Mesendoderm (in vitro differentiated cells): ENCODE results near the gene WFDC10B.
"Not testable (repeated sequence)": the region's sequence is repeated elsewhere in the genome, so short reads cannot be mapped to it uniquely, and the experiment has no call there.

Experiments
- DNase-seq: peaks from one replicate; pipeline ENCODE4 v3.0.0; 2013
- H2AK5ac ChIP-seq: 2 replicates; pipeline ENCODE4 v1.6.1; 2013; ENCODE audit warnings: low read length, inconsistent platforms
- H2BK120ac ChIP-seq: 2 replicates; pipeline ENCODE4 v1.6.1; 2013; ENCODE audit warnings: low read depth, mild to moderate bottlenecking, low read length, moderate library complexity, mixed read lengths
- H2BK15ac ChIP-seq: replicated peaks from 2 replicates; pipeline ENCODE4 v1.6.1; 2013; ENCODE audit warnings: low read depth, mild to moderate bottlenecking, moderate library complexity
- H2BK5ac ChIP-seq: 2 replicates; pipeline ENCODE4 v1.6.1; 2013; ENCODE audit warnings: low read length, inconsistent platforms
- H3K18ac ChIP-seq: 2 replicates; pipeline ENCODE4 v1.6.1; 2013; ENCODE audit warnings: mild to moderate bottlenecking, low read length, mixed read lengths
- H3K23ac ChIP-seq: one replicate; pipeline ENCODE4 v1.6.1; 2013; ENCODE audit warnings: low read length
- H3K27ac ChIP-seq: 2 replicates; pipeline ENCODE4 v1.5.1; 2013; ENCODE audit warnings: low read depth, mild to moderate bottlenecking, inconsistent platforms, low read length, moderate library complexity
- H3K27me3 ChIP-seq: 2 replicates; pipeline ENCODE4 v1.6.1; 2013; ENCODE audit warnings: low read length, control low read depth, mild to moderate bottlenecking, inconsistent platforms; ENCODE audit not compliant: insufficient read depth, poor library complexity
- H3K36me3 ChIP-seq: 2 replicates; pipeline ENCODE4 v1.6.1; 2013; ENCODE audit warnings: low read length, inconsistent platforms; ENCODE audit not compliant: control insufficient read depth, insufficient read depth
- H3K4ac ChIP-seq: one replicate; pipeline ENCODE4 v1.6.1; 2013; ENCODE audit warnings: low read depth, mild to moderate bottlenecking, low read length, moderate library complexity
- H3K4me1 ChIP-seq: 2 replicates; pipeline ENCODE4 v1.6.1; 2013; ENCODE audit warnings: low read depth, low read length, inconsistent platforms; ENCODE audit not compliant: control insufficient read depth
- H3K4me2 ChIP-seq: 2 replicates; pipeline ENCODE4 v1.6.1; 2013; ENCODE audit warnings: low read length
- H3K4me3 ChIP-seq: 2 replicates; pipeline ENCODE4 v1.5.1; 2013; ENCODE audit warnings: mild to moderate bottlenecking, low read length
- H3K56ac ChIP-seq: one replicate; pipeline ENCODE4 v1.6.1; 2013; ENCODE audit warnings: low read length
- H3K79me1 ChIP-seq: 2 replicates; pipeline ENCODE4 v1.6.1; 2013; ENCODE audit warnings: low read length, inconsistent platforms
- H3K79me2 ChIP-seq: 2 replicates; pipeline ENCODE4 v1.6.1; 2013; ENCODE audit warnings: mild to moderate bottlenecking, low read length; ENCODE audit not compliant: control insufficient read depth, insufficient read depth
- H3K9ac ChIP-seq: 2 replicates; pipeline ENCODE4 v1.6.1; 2013; ENCODE audit warnings: low read length, inconsistent platforms
- H4K5ac ChIP-seq: one replicate; pipeline ENCODE4 v1.6.1; 2013; ENCODE audit warnings: low read length
- H4K8ac ChIP-seq: one replicate; pipeline ENCODE4 v1.6.1; 2013; ENCODE audit warnings: low read depth, mild to moderate bottlenecking, control low read depth, low read length, moderate library complexity
- WGBS: extraction: QIAGEN DNeasy Blood & Tissue Kit; methylation state at CpG from one replicate; pipeline ENCODE4 v1.1.7; 2013; ENCODE audit warnings: low lambda C conversion rate, missing lambda C conversion rate; ENCODE audit not compliant: insufficient coverage; ENCODE audit errors: extremely low coverage; 5-methylcytosine and 5-hydroxymethylcytosine counted together

WFDC10B gene

GRCh38 chr20:45672765-45673164, 32.1 kb downstream of the WFDC10B start:
- no peak overlapping the region for H2BK120ac ChIP-seq
- no peak overlapping the region for H3K56ac ChIP-seq
- no peak overlapping the region for H2BK5ac ChIP-seq
- no peak overlapping the region for H2BK15ac ChIP-seq
- H3K27me3 ChIP-seq, result no peaks in the 10 kb centered on the region
- no peaks in the 10 kb centered on the region for H3K36me3 ChIP-seq
- no peak overlapping the region for H2AK5ac ChIP-seq
- no peak overlapping the region for H3K23ac ChIP-seq
- no peaks in the 10 kb centered on the region for H3K79me1 ChIP-seq
- H3K79me2 ChIP-seq, result no peaks in the 10 kb centered on the region
- DNase-seq, result no peak
- H3K27ac ChIP-seq, result no peak overlapping the region
- no peak overlapping the region for H3K4me2 ChIP-seq
- H3K9ac ChIP-seq, result no peak overlapping the region
- no peak overlapping the region for H3K4me3 ChIP-seq
- no peak overlapping the region for H3K18ac ChIP-seq
- H3K4ac ChIP-seq, result no peak overlapping the region
- H4K5ac ChIP-seq, result no peak overlapping the region
- no peak overlapping the region for H4K8ac ChIP-seq
- no peaks in the 10 kb centered on the region for H3K4me1 ChIP-seq

DNA sequence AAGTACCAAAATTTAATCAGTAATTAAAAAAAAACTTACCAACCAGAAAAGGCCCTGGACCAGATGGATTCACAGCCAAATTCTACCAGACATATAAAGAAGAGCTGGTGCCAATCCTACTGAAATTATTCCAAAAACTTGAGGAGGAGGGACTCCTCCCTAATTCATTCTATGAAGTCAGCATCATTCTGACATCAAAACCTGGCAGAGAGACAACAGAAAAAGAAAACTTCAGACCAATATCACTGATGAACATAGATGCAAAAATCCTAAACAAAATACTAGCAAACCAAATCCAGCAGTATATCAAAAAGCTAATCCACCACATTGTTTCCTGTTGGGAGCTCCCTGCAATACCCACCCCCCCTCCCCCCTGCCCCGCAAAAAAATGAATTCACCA, 34.7 kb downstream of the WFDC10B start, which contains the start of gene WFDC11:
TSS of gene WFDC11 (minus strand) at position 101 of the 400 bp plus-strand sequence. CDS start 19,639 bp downstream, outside the sequence.
- Histone ChIP-seq H2BK5ac (no peak within 1 kb of the TSS), H3K4me2 (no peak within 1 kb of the TSS), H2AK5ac (no peak within 1 kb of the TSS), H2BK15ac (no peak within 1 kb of the TSS), H4K8ac (no peak within 1 kb of the TSS), H3K36me3 (no peaks in the 10 kb centered on the region), H4K5ac (no peak within 1 kb of the TSS), H3K4me1 (no peaks in the 10 kb centered on the region), H3K23ac (no peak within 1 kb of the TSS), H3K56ac (no peak within 1 kb of the TSS), H3K79me2 (no peaks in the 10 kb centered on the region), H3K27me3 (no peaks in the 10 kb centered on the region), H3K9ac (no peak within 1 kb of the TSS), H3K27ac (no peak within 1 kb of the TSS), H3K18ac (no peak within 1 kb of the TSS), H3K4me3 (no peak within 1 kb of the TSS), H2BK120ac (no peak within 1 kb of the TSS), H3K4ac (no peak within 1 kb of the TSS), H3K79me1 (no peaks in the 10 kb centered on the region)
- WGBS, result no CpG with 5 or more reads among the region's 1 CpG
- DNase-seq, result no peak

GRCh38 chr20:45657038-45657437, 47.8 kb downstream of the WFDC10B start:
- WGBS, result no CpG with 5 or more reads among the region's 3 CpGs
- not testable (repeated sequence) for H3K4me3 ChIP-seq, H3K23ac ChIP-seq, H2BK120ac ChIP-seq, H3K79me2 ChIP-seq, H3K4me1 ChIP-seq, H4K8ac ChIP-seq, H2BK5ac ChIP-seq, H3K4me2 ChIP-seq, H3K27ac ChIP-seq, H3K79me1 ChIP-seq, H3K4ac ChIP-seq, H3K9ac ChIP-seq, H3K56ac ChIP-seq, H3K27me3 ChIP-seq, H3K18ac ChIP-seq, H3K36me3 ChIP-seq, H2AK5ac ChIP-seq, H2BK15ac ChIP-seq, DNase-seq, H4K5ac ChIP-seq

DNA sequence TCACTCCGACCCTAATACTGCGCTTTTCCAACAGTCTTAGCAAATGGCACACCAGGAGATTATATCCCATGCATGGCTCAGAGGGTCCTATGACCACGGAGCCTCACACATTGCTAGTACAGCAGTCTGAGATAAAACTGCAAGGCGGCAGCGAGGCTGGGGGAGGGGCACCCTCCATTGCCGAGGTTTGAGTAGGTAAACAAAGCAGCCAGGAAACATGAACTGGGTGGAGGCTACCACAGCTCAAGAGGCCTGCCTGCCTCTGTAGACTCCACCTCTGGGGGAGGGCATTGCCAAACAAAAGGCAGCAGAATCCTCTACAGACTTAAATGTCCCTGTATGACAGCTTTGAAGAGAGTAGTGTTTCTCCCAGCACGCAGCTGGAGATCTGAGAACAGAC, 53.1 kb downstream of the WFDC10B start:
- not testable (repeated sequence) for H3K56ac ChIP-seq, H3K23ac ChIP-seq, H3K4me2 ChIP-seq, H3K36me3 ChIP-seq, H3K18ac ChIP-seq, H4K5ac ChIP-seq, DNase-seq, H2AK5ac ChIP-seq, H3K4ac ChIP-seq, H3K79me1 ChIP-seq, H3K27me3 ChIP-seq, H2BK120ac ChIP-seq, H4K8ac ChIP-seq, H3K27ac ChIP-seq, H2BK5ac ChIP-seq, H3K79me2 ChIP-seq, H3K4me1 ChIP-seq, H3K4me3 ChIP-seq, H2BK15ac ChIP-seq, H3K9ac ChIP-seq
- no CpG with 5 or more reads among the region's 7 CpGs for WGBS

- no peaks in the 10 kb centered on the region for H3K4me1 ChIP-seq
- no peak overlapping the region for H3K56ac ChIP-seq
- H3K27me3 ChIP-seq, result no peaks in the 10 kb centered on the region
- H3K27ac ChIP-seq, result no peak overlapping the region
- no peak overlapping the region for H4K5ac ChIP-seq
- H3K4me2 ChIP-seq, result no peak overlapping the region
- no peak overlapping the region for H4K8ac ChIP-seq
- H3K9ac ChIP-seq, result no peak overlapping the region
- H2BK15ac ChIP-seq, result no peak overlapping the region
- no peak overlapping the region for H2AK5ac ChIP-seq
- peak; percentile 7 for DNase-seq
- H3K4me3 ChIP-seq, result no peak overlapping the region
- H3K23ac ChIP-seq, result no peak overlapping the region
- no peak overlapping the region for H2BK5ac ChIP-seq
- no peaks in the 10 kb centered on the region for H3K79me2 ChIP-seq
- no CpG with 5 or more reads among the region's 6 CpGs for WGBS
- H2BK120ac ChIP-seq, result no peak overlapping the region
- H3K18ac ChIP-seq, result no peak overlapping the region
- no peaks in the 10 kb centered on the region for H3K79me1 ChIP-seq
- H3K4ac ChIP-seq, result no peak overlapping the region
- H3K36me3 ChIP-seq, result no peaks in the 10 kb centered on the region
Measured at GRCh38 chr20:45649312-45649863, 55.4 kb downstream of the WFDC10B start.

GRCh38 chr20:45647441-45648050, 57.3 kb downstream of the WFDC10B start:
- no peak overlapping the region for H3K56ac ChIP-seq
- H2BK120ac ChIP-seq, result no peak overlapping the region
- DNase-seq, result no peak
- H3K27ac ChIP-seq, result no peak overlapping the region
- H3K4me2 ChIP-seq, result no peak overlapping the region
- no peaks in the 10 kb centered on the region for H3K4me1 ChIP-seq
- no peak overlapping the region for H3K4me3 ChIP-seq
- H3K79me1 ChIP-seq, result no peaks in the 10 kb centered on the region
- no peaks in the 10 kb centered on the region for H3K36me3 ChIP-seq
- H2BK15ac ChIP-seq, result no peak overlapping the region
- no peak overlapping the region for H4K5ac ChIP-seq
- H3K27me3 ChIP-seq, result no peaks in the 10 kb centered on the region
- no peak overlapping the region for H3K4ac ChIP-seq
- no peak overlapping the region for H3K23ac ChIP-seq
- no peak overlapping the region for H2AK5ac ChIP-seq
- H4K8ac ChIP-seq, result no peak overlapping the region
- no peak overlapping the region for H2BK5ac ChIP-seq
- H3K79me2 ChIP-seq, result no peaks in the 10 kb centered on the region
- H3K9ac ChIP-seq, result no peak overlapping the region
- no peak overlapping the region for H3K18ac ChIP-seq
- WGBS, result no CpG with 5 or more reads among the region's 1 CpG
